IMR-90 (cell line): ENCODE results near the gene DAB1.

Source experiments
- CTCF ChIP-seq: conservative IDR thresholded peaks from 2 replicates; pipeline ENCODE4 v1.5.1; 2012; ENCODE audit warnings: mild to moderate bottlenecking, low read depth, low read length, improper control_type of control experiment
- POLR2A ChIP-seq: IDR thresholded peaks from 2 replicates; pipeline ENCODE4 v1.6.1; 2012; ENCODE audit warnings: mild to moderate bottlenecking, low read depth, low read length

- TF ChIP-seq CTCF (no peak), POLR2A (no peak)
Measured at GRCh38 chr1:57138432-57139078, 285.3 kb downstream of the DAB1 start.
